IPS DF 6.9 (cell line): ENCODE results near the gene VAMP4.

Experiments used
- DNase-seq: peaks from one replicate; pipeline ENCODE4 v3.0.0-alpha.2; 2013; ENCODE audit warnings: low read depth, low spot score
- H3K27ac ChIP-seq: one replicate; pipeline ENCODE4 v1.5.1; 2013; ENCODE audit warnings: low read length, control low read depth
- H3K27me3 ChIP-seq: 2 replicates; pipeline ENCODE4 v1.6.1; 2013; ENCODE audit warnings: mild to moderate bottlenecking, low read length; ENCODE audit not compliant: control insufficient read depth, insufficient read depth
- H3K36me3 ChIP-seq: 2 replicates; pipeline ENCODE4 v1.6.1; 2013; ENCODE audit warnings: low read length; ENCODE audit not compliant: control insufficient read depth, insufficient read depth
- H3K4me1 ChIP-seq: 2 replicates; pipeline ENCODE4 v1.6.1; 2013; ENCODE audit warnings: low read length; ENCODE audit not compliant: control insufficient read depth, insufficient read depth
- H3K4me3 ChIP-seq: 2 replicates; pipeline ENCODE4 v1.5.1; 2013; ENCODE audit warnings: mild to moderate bottlenecking, low read length
- H3K9me3 ChIP-seq: 2 replicates; pipeline ENCODE4 v1.6.1; 2013; ENCODE audit warnings: low read length, inconsistent platforms; ENCODE audit not compliant: control insufficient read depth, insufficient read depth
- WGBS: extraction: QIAGEN DNeasy Blood & Tissue Kit; methylation state at CpG from one replicate; pipeline ENCODE4 v1.1.7; 2013; ENCODE audit warnings: mixed read lengths, missing lambda C conversion rate; ENCODE audit not compliant: insufficient read length, insufficient coverage; 5-methylcytosine and 5-hydroxymethylcytosine counted together

The VAMP4 gene

GRCh38 chr1:171780583-171781175 is 38.8 kb upstream of the VAMP4 start:
- no peak for DNase-seq
- Histone ChIP-seq H3K27me3 (no peaks in the 10 kb centered on the region), H3K4me1 (no peaks in the 10 kb centered on the region; the same call in 1 of the 2 replicates), H3K9me3 (no peaks in the 10 kb centered on the region), H3K4me3 (peak overlapping the region; percentile 32; the same call in 1 of the 2 replicates), H3K27ac (no peak overlapping the region), H3K36me3 (peaks cover 12% of the 10 kb centered on the region)
- WGBS: no CpG with 5 or more reads among the region's 11 CpGs

GRCh38 chr1:171772312-171772711 is 30.4 kb upstream of the VAMP4 start:
- no CpG with 5 or more reads among the region's 2 CpGs for WGBS
- Histone ChIP-seq H3K27ac (no peak overlapping the region), H3K4me3 (no peak overlapping the region), H3K27me3 (no peaks in the 10 kb centered on the region), H3K4me1 (no peaks in the 10 kb centered on the region), H3K9me3 (no peaks in the 10 kb centered on the region), H3K36me3 (no peaks in the 10 kb centered on the region)
- no peak for DNase-seq

GRCh38 chr1:171769754-171770153 is 27.9 kb upstream of the VAMP4 start:
- Histone ChIP-seq H3K4me3 (no peak overlapping the region), H3K4me1 (no peaks in the 10 kb centered on the region), H3K27me3 (no peaks in the 10 kb centered on the region), H3K36me3 (no peaks in the 10 kb centered on the region), H3K27ac (no peak overlapping the region), H3K9me3 (no peaks in the 10 kb centered on the region)
- DNase-seq: no peak
- no CpG with 5 or more reads among the region's 1 CpG for WGBS

GRCh38 chr1:171769171-171769570 is 27.3 kb upstream of the VAMP4 start:
- H3K27ac ChIP-seq: no peak overlapping the region
- no peaks in the 10 kb centered on the region for H3K4me1 ChIP-seq
- H3K36me3 ChIP-seq: no peaks in the 10 kb centered on the region
- H3K9me3 ChIP-seq: no peaks in the 10 kb centered on the region
- H3K4me3 ChIP-seq: no peak overlapping the region
- DNase-seq: no peak
- no CpG with 5 or more reads among the region's 3 CpGs for whole genome bisulfite sequencing
- H3K27me3 ChIP-seq: no peaks in the 10 kb centered on the region

GRCh38 chr1:171763764-171764163 is 21.9 kb upstream of the VAMP4 start:
- DNase-seq: no peak
- Histone ChIP-seq H3K4me1 (no peaks in the 10 kb centered on the region), H3K36me3 (no peaks in the 10 kb centered on the region), H3K27ac (no peak overlapping the region), H3K27me3 (no peaks in the 10 kb centered on the region), H3K4me3 (no peak overlapping the region), H3K9me3 (no peaks in the 10 kb centered on the region)
- WGBS: no CpG with 5 or more reads among the region's 6 CpGs

GRCh38 chr1:171762143-171762563 is 20.3 kb upstream of the VAMP4 start:
- no peak for DNase-seq
- H3K9me3 ChIP-seq: no peaks in the 10 kb centered on the region
- H3K27me3 ChIP-seq: no peaks in the 10 kb centered on the region
- WGBS: no CpG with 5 or more reads among the region's 6 CpGs
- no peak overlapping the region for H3K4me3 ChIP-seq
- H3K4me1 ChIP-seq: no peaks in the 10 kb centered on the region
- H3K27ac ChIP-seq: no peak overlapping the region
- H3K36me3 ChIP-seq: no peaks in the 10 kb centered on the region

GRCh38 chr1:171758011-171758410 is 16.1 kb upstream of the VAMP4 start:
- DNase-seq: no peak
- H3K27me3 ChIP-seq: no peaks in the 10 kb centered on the region
- no peaks in the 10 kb centered on the region for H3K36me3 ChIP-seq
- H3K27ac ChIP-seq: no peak overlapping the region
- peaks cover 2% of the 10 kb centered on the region for H3K4me1 ChIP-seq
- no peak overlapping the region for H3K4me3 ChIP-seq
- H3K9me3 ChIP-seq: no peaks in the 10 kb centered on the region

- Histone ChIP-seq H3K9me3 (no peaks in the 10 kb centered on the region), H3K27me3 (no peaks in the 10 kb centered on the region), H3K4me1 (peaks cover 2% of the 10 kb centered on the region), H3K36me3 (no peaks in the 10 kb centered on the region), H3K4me3 (no peak overlapping the region), H3K27ac (no peak overlapping the region)
- no peak for DNase-seq
- WGBS: no CpG with 5 or more reads among the region's 4 CpGs
Measured at GRCh38 chr1:171756856-171757255, 15.0 kb upstream of the VAMP4 start.

- Histone ChIP-seq H3K27me3 (no peaks in the 10 kb centered on the region), H3K4me3 (no peak overlapping the region), H3K36me3 (no peaks in the 10 kb centered on the region), H3K9me3 (no peaks in the 10 kb centered on the region), H3K27ac (no peak overlapping the region), H3K4me1 (peaks cover 2% of the 10 kb centered on the region)
- no CpG with 5 or more reads among the region's 1 CpG for WGBS
- DNase-seq: no peak
Measured at GRCh38 chr1:171754971-171755370, 13.1 kb upstream of the VAMP4 start.

GRCh38 chr1:171754353-171754705 is 12.5 kb upstream of the VAMP4 start:
- H3K27me3 ChIP-seq: no peaks in the 10 kb centered on the region
- WGBS: no CpG with 5 or more reads among the region's 4 CpGs
- no peaks in the 10 kb centered on the region for H3K9me3 ChIP-seq
- H3K4me3 ChIP-seq: no peak overlapping the region
- H3K4me1 ChIP-seq: peaks cover 2% of the 10 kb centered on the region
- no peak overlapping the region for H3K27ac ChIP-seq
- no peaks in the 10 kb centered on the region for H3K36me3 ChIP-seq
- DNase-seq: peak; percentile 11

- Histone ChIP-seq H3K36me3 (no peaks in the 10 kb centered on the region), H3K9me3 (no peaks in the 10 kb centered on the region), H3K27ac (no peak overlapping the region), H3K27me3 (no peaks in the 10 kb centered on the region), H3K4me1 (peaks cover 2% of the 10 kb centered on the region), H3K4me3 (no peak overlapping the region)
- no peak for DNase-seq
- WGBS: no CpG with 5 or more reads among the region's 4 CpGs
Measured at GRCh38 chr1:171753685-171754352, 12.0 kb upstream of the VAMP4 start.
